ENCODE data around the gene NTN1. TPM values are rescaled to one million over a fixed set of nuclear protein-coding genes. Genes with fewer than 3 reads are reported as not detected.

Gene NTN1
- total RNA-seq, 1 donor from 2014 or later, result 4.7 TPM

- no peak for DNase-seq (ENCODE audit: extremely low spot score in 2 of 2)
- Histone ChIP-seq H3K27ac (no peak overlapping the region), H3K9me3 (no peaks in the 10 kb centered on the region), H3K36me3 (no peaks in the 10 kb centered on the region), H3K27me3 (no peaks in the 10 kb centered on the region), H3K4me3 (no peak overlapping the region), H3K4me1 (peaks cover 23% of the 10 kb centered on the region)
- no peak for TF ChIP-seq POLR2A (IDR thresholded peaks at IDR 0.05)
- no peak for TF ChIP-seq CTCF (IDR thresholded peaks at IDR 0.05)
- no peak for TF ChIP-seq POLR2AphosphoS5 (IDR thresholded peaks at IDR 0.05; ENCODE audit: insufficient read depth in 1 of 2, low read depth in 1 of 2)
- intact Hi-C loops (cut with DNase I), result no loop called here
Observed at GRCh38 chr17:9208381-9209105, 187.2 kb downstream of the NTN1 start.

GRCh38 chr17:9209347-9209746 lies 188.0 kb downstream of the NTN1 start:
- no peak for DNase-seq (ENCODE audit: extremely low spot score in 2 of 2)
- H3K9me3 ChIP-seq, result no peaks in the 10 kb centered on the region
- no peaks in the 10 kb centered on the region for H3K36me3 ChIP-seq
- no peaks in the 10 kb centered on the region for H3K27me3 ChIP-seq
- TF ChIP-seq POLR2A (IDR thresholded peaks at IDR 0.05) (no peak), POLR2AphosphoS5 (IDR thresholded peaks at IDR 0.05; ENCODE audit: insufficient read depth in 1 of 2, low read depth in 1 of 2) (no peak), CTCF (IDR thresholded peaks at IDR 0.05) (no peak)
- no peak overlapping the region for H3K4me3 ChIP-seq
- no peak overlapping the region for H3K27ac ChIP-seq
- intact Hi-C loops (cut with DNase I), result no loop called here
- peaks cover 23% of the 10 kb centered on the region for H3K4me1 ChIP-seq

- no peaks in the 10 kb centered on the region for H3K9me3 ChIP-seq
- H3K4me3 ChIP-seq, result no peak overlapping the region
- H3K4me1 ChIP-seq, result peaks cover 23% of the 10 kb centered on the region
- TF ChIP-seq POLR2A (IDR thresholded peaks at IDR 0.05), result no peak
- no peak for TF ChIP-seq POLR2AphosphoS5 (IDR thresholded peaks at IDR 0.05; ENCODE audit: insufficient read depth in 1 of 2, low read depth in 1 of 2)
- TF ChIP-seq CTCF (IDR thresholded peaks at IDR 0.05), result no peak
- H3K36me3 ChIP-seq, result no peaks in the 10 kb centered on the region
- intact Hi-C loops (cut with DNase I), result no loop called here
- no peak overlapping the region for H3K27ac ChIP-seq
- DNase-seq (ENCODE audit: extremely low spot score in 2 of 2), result no peak
- H3K27me3 ChIP-seq, result no peaks in the 10 kb centered on the region
Observed at GRCh38 chr17:9209781-9210370, 188.6 kb downstream of the NTN1 start.

GRCh38 chr17:9211133-9211765 lies 189.9 kb downstream of the NTN1 start:
- Histone ChIP-seq H3K4me3 (no peak overlapping the region), H3K27ac (no peak overlapping the region), H3K27me3 (no peaks in the 10 kb centered on the region), H3K9me3 (peaks cover 8% of the 10 kb centered on the region), H3K4me1 (peaks cover 12% of the 10 kb centered on the region), H3K36me3 (no peaks in the 10 kb centered on the region)
- intact Hi-C loops (cut with DNase I), result no loop called here
- no peak for DNase-seq (ENCODE audit: extremely low spot score in 2 of 2)
- TF ChIP-seq POLR2A (IDR thresholded peaks at IDR 0.05), result no peak
- no peak for TF ChIP-seq POLR2AphosphoS5 (IDR thresholded peaks at IDR 0.05; ENCODE audit: insufficient read depth in 1 of 2, low read depth in 1 of 2)
- no peak for TF ChIP-seq CTCF (IDR thresholded peaks at IDR 0.05)
